H9 (cell line): ENCODE results near the gene TGFBRAP1. TPM values are rescaled to one million over a fixed set of nuclear protein-coding genes. Genes with fewer than 3 reads are reported as not detected.

Experiments used
- DNase-seq: peaks from one replicate; pipeline ENCODE4 v3.0.0-alpha.2; 2017
- H2AFZ ChIP-seq: one replicate; pipeline ENCODE4 v1.6.1; 2013; ENCODE audit warnings: mild to moderate bottlenecking, low read length, control low read depth, moderate library complexity
- H2AK5ac ChIP-seq: 2 replicates; pipeline ENCODE4 v1.6.1; 2013; ENCODE audit warnings: low read length, control low read depth, mixed read lengths; ENCODE audit not compliant: insufficient read length
- H2BK120ac ChIP-seq: one replicate; pipeline ENCODE4 v1.6.1; 2013; ENCODE audit warnings: low read depth, mild to moderate bottlenecking, low read length, control low read depth, inconsistent platforms; ENCODE audit not compliant: poor library complexity, severe bottlenecking
- H2BK12ac ChIP-seq: 2 replicates; pipeline ENCODE4 v1.6.1; 2013; ENCODE audit warnings: low read length, control low read depth, mixed read lengths, low read depth; ENCODE audit not compliant: insufficient read length
- H2BK15ac ChIP-seq: 2 replicates; pipeline ENCODE4 v1.6.1; 2013; ENCODE audit warnings: low read depth, low read length, control low read depth
- H2BK20ac ChIP-seq: one replicate; pipeline ENCODE4 v1.6.1; 2013; ENCODE audit warnings: low read depth, mild to moderate bottlenecking, low read length, control low read depth, inconsistent platforms; ENCODE audit not compliant: poor library complexity, severe bottlenecking
- H2BK5ac ChIP-seq: 2 replicates; pipeline ENCODE4 v1.6.1; 2013; ENCODE audit warnings: low read length, control low read depth, mixed read lengths; ENCODE audit not compliant: insufficient read length
- H3K14ac ChIP-seq: 2 replicates; pipeline ENCODE4 v1.6.1; 2013; ENCODE audit warnings: low read length, control low read depth; ENCODE audit not compliant: insufficient read depth
- H3K18ac ChIP-seq: 2 replicates; pipeline ENCODE4 v1.6.1; 2013; ENCODE audit warnings: low read depth, mild to moderate bottlenecking, mixed read lengths, low read length, control low read depth; ENCODE audit not compliant: insufficient read length
- H3K23ac ChIP-seq: 2 replicates; pipeline ENCODE4 v1.6.1; 2013; ENCODE audit warnings: low read length, control low read depth, mixed read lengths, low read depth; ENCODE audit not compliant: insufficient read length
- H3K23me2 ChIP-seq: 2 replicates; pipeline ENCODE4 v1.6.1; 2013; ENCODE audit warnings: low read depth, mild to moderate bottlenecking, mixed read lengths, low read length, control low read depth; ENCODE audit not compliant: insufficient read length, poor library complexity, severe bottlenecking
- H3K27ac ChIP-seq: 2 replicates; pipeline ENCODE4 v1.5.1; 2013; ENCODE audit warnings: low read length, control low read depth, mixed read lengths, low read depth; ENCODE audit not compliant: insufficient read length
- H3K27me3 ChIP-seq: 2 replicates; pipeline ENCODE4 v1.6.1; 2013; ENCODE audit warnings: low read length, control low read depth, inconsistent platforms; ENCODE audit not compliant: insufficient read depth
- H3K4ac ChIP-seq: 2 replicates; pipeline ENCODE4 v1.6.1; 2013; ENCODE audit warnings: low read depth, mild to moderate bottlenecking, control low read depth, inconsistent platforms, low read length, moderate library complexity
- H3K4me1 ChIP-seq: 2 replicates; pipeline ENCODE4 v1.6.1; 2013; ENCODE audit warnings: low read length, control low read depth, inconsistent platforms; ENCODE audit not compliant: insufficient read depth
- H3K4me2 ChIP-seq: 2 replicates; pipeline ENCODE4 v1.6.1; 2013; ENCODE audit warnings: low read length, control low read depth, mixed read lengths; ENCODE audit not compliant: insufficient read length, insufficient read depth
- H3K56ac ChIP-seq: 2 replicates; pipeline ENCODE4 v1.6.1; 2013; ENCODE audit warnings: low read depth, mild to moderate bottlenecking, mixed read lengths, low read length, control low read depth; ENCODE audit not compliant: insufficient read length
- H3K79me1 ChIP-seq: 2 replicates; pipeline ENCODE4 v1.6.1; 2013; ENCODE audit warnings: low read depth, mild to moderate bottlenecking, moderate library complexity, low read length, control low read depth, inconsistent platforms; ENCODE audit not compliant: insufficient read depth, poor library complexity, severe bottlenecking
- H3K79me2 ChIP-seq: 2 replicates; pipeline ENCODE4 v1.6.1; 2013; ENCODE audit warnings: low read length, control low read depth, inconsistent platforms; ENCODE audit not compliant: insufficient read depth
- H3K9ac ChIP-seq: 2 replicates; pipeline ENCODE4 v1.6.1; 2013; ENCODE audit warnings: low read length, control low read depth, mixed read lengths; ENCODE audit not compliant: insufficient read length; ENCODE audit errors: extremely low read depth
- H3K9me3 ChIP-seq: one replicate; pipeline ENCODE4 v1.6.1; 2013; ENCODE audit warnings: low read depth, low read length, inconsistent platforms; ENCODE audit not compliant: control insufficient read depth
- H3T11ph ChIP-seq: one replicate; pipeline ENCODE4 v1.6.1; 2013; ENCODE audit warnings: mild to moderate bottlenecking, low read length, control low read depth, inconsistent platforms
- H4K20me1 ChIP-seq: one replicate; pipeline ENCODE4 v1.6.1; 2013; ENCODE audit not compliant: control insufficient read depth, insufficient read length, insufficient read depth
- H4K5ac ChIP-seq: 2 replicates; pipeline ENCODE4 v1.6.1; 2013; ENCODE audit warnings: low read depth, mild to moderate bottlenecking, mixed read lengths, low read length, control low read depth; ENCODE audit not compliant: insufficient read length
- H4K8ac ChIP-seq: replicated peaks from 2 replicates; pipeline ENCODE4 v1.6.1; 2013; ENCODE audit warnings: low read length, control low read depth, mixed read lengths, low read depth; ENCODE audit not compliant: insufficient read length
- H4K91ac ChIP-seq: 2 replicates; pipeline ENCODE4 v1.6.1; 2013; ENCODE audit warnings: low read depth, mild to moderate bottlenecking, moderate library complexity, mixed read lengths, low read length, control low read depth; ENCODE audit not compliant: insufficient read length
- H3K27ac Mint-ChIP-seq, 3 experiments: 2 replicates in 2 of 3; 3 replicates in 1 of 3; pipeline ENCODE4 v1.8.0; 2020 to 2021; ENCODE audit warnings: mixed read lengths in 3 of 3, mild to moderate bottlenecking in 1 of 3, moderate library complexity in 1 of 3
- H3K27me3 Mint-ChIP-seq: 2 replicates; pipeline ENCODE4 v1.8.0; 2021; ENCODE audit warnings: low read depth, mild to moderate bottlenecking, moderate library complexity, mixed read lengths
- H3K36me3 Mint-ChIP-seq, 3 experiments: 2 replicates in 2 of 3; 3 replicates in 1 of 3; pipeline ENCODE4 v1.8.0; 2020 to 2021; ENCODE audit warnings: low read depth in 3 of 3, mixed read lengths in 3 of 3; ENCODE audit not compliant: insufficient read depth in 1 of 3
- H3K4me1 Mint-ChIP-seq, 2 experiments: 2 replicates each; pipeline ENCODE4 v1.8.0; 2020; ENCODE audit warnings: mixed read lengths in 2 of 2
- H3K4me3 Mint-ChIP-seq, 2 experiments: 2 replicates in 1 of 2; 3 replicates in 1 of 2; pipeline ENCODE4 v1.8.0; 2020 to 2021; ENCODE audit warnings: mild to moderate bottlenecking in 2 of 2, mixed read lengths in 2 of 2, moderate library complexity in 1 of 2
- H3K9me3 Mint-ChIP-seq, 2 experiments: 2 replicates in 1 of 2; 3 replicates in 1 of 2; pipeline ENCODE4 v1.8.0; 2020; ENCODE audit warnings: mild to moderate bottlenecking in 2 of 2, mixed read lengths in 2 of 2, moderate library complexity in 1 of 2
- WGBS: extraction: QIAGEN DNeasy Blood & Tissue Kit; methylation state at CpG from one replicate; pipeline ENCODE4 v1.1.7; 2013; ENCODE audit warnings: missing lambda C conversion rate, low lambda C conversion rate, mixed read lengths; ENCODE audit not compliant: insufficient read length; ENCODE audit errors: extremely low coverage; 5-methylcytosine and 5-hydroxymethylcytosine counted together
- total RNA-seq: library from RNA; stranded (reverse); gene quantifications from 2 replicates; pipeline ENCODE4 v1.2.1, GENCODE V29; 2021
- TF ChIP-seq, protein P1 (sequence below): fragments of 200-600 bp; sonication (generic); conservative IDR thresholded peaks from 3 replicates; pipeline ENCODE4 v1.8.0; 2021; ENCODE audit warnings: antibody characterized with exemption, mild to moderate bottlenecking

Gene TGFBRAP1
- total RNA-seq, 1 experiment from 2014 or later, result 23.6 TPM

DNA sequence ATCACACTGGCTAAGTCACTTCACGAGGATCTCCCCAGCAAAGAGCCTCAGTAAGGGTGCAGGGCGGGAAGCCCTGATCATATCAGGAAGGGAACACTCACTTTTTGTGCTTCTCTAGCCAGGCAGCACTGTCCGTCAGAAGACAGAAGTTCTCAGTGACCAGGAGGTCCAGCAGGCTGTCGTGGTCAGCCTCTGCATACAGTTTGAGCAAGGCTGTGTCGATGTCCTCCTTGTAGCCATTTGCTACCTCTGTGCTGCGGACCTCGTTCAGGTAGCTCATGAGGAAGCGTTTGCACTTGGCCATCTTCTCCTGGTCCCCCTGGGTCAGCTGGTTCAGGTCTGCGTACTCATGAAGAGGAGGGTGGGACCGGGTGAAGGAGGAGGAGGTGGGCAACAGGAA is 49.3 kb downstream of the TGFBRAP1 start:
- Mint-ChIP-seq H3K9me3 (no peaks in the 10 kb centered on the region), H3K27ac (no peak overlapping the region), H3K27me3 (no peaks in the 10 kb centered on the region), H3K36me3 (peaks cover 7 to 61% (median 14%) of the 10 kb centered on the region in 3 experiments; a peak in 6 of 7 replicates), H3K4me1 (no peaks in the 10 kb centered on the region), H3K4me3 (no peak overlapping the region)
- WGBS, result no CpG with 5 or more reads among the region's 10 CpGs
- Histone ChIP-seq H3K4ac (no peak overlapping the region), H3K23me2 (no peaks in the 10 kb centered on the region), H2BK15ac (no peak overlapping the region), H3T11ph (no peak overlapping the region), H3K23ac (no peak overlapping the region), H3K4me1 (no peaks in the 10 kb centered on the region), H3K9ac (no peak overlapping the region), H2BK120ac (no peak overlapping the region), H3K9me3 (no peaks in the 10 kb centered on the region), H4K91ac (no peak overlapping the region), H4K5ac (no peak overlapping the region), H3K79me2 (no peaks in the 10 kb centered on the region), H3K4me2 (no peak overlapping the region), H2AFZ (no peak overlapping the region), H3K79me1 (no peaks in the 10 kb centered on the region), H2AK5ac (no peak overlapping the region), H4K8ac (no peak overlapping the region), H2BK20ac (no peak overlapping the region), H2BK12ac (no peak overlapping the region), H3K27me3 (no peaks in the 10 kb centered on the region), H3K18ac (no peak overlapping the region), H3K27ac (no peak overlapping the region), H2BK5ac (no peak overlapping the region), H3K56ac (no peak overlapping the region), H4K20me1 (no peaks in the 10 kb centered on the region), H3K14ac (no peak overlapping the region)
- no peak for DNase-seq
- TF ChIP-seq, protein P1, sequence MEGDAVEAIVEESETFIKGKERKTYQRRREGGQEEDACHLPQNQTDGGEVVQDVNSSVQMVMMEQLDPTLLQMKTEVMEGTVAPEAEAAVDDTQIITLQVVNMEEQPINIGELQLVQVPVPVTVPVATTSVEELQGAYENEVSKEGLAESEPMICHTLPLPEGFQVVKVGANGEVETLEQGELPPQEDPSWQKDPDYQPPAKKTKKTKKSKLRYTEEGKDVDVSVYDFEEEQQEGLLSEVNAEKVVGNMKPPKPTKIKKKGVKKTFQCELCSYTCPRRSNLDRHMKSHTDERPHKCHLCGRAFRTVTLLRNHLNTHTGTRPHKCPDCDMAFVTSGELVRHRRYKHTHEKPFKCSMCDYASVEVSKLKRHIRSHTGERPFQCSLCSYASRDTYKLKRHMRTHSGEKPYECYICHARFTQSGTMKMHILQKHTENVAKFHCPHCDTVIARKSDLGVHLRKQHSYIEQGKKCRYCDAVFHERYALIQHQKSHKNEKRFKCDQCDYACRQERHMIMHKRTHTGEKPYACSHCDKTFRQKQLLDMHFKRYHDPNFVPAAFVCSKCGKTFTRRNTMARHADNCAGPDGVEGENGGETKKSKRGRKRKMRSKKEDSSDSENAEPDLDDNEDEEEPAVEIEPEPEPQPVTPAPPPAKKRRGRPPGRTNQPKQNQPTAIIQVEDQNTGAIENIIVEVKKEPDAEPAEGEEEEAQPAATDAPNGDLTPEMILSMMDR, result no peak
